Mammary epithelial cell (primary cell): Measurements from ENCODE around the gene SLC35A3.
"Not testable (repeated sequence)": the region's sequence is repeated elsewhere in the genome, so short reads cannot be mapped to it uniquely, and the experiment has no call there.

Experiments used
- EZH2 ChIP-seq: IDR thresholded peaks from 2 replicates; pipeline ENCODE4 v1.6.1; 2012; ENCODE audit warnings: low read length, inconsistent platforms, borderline replicate concordance
- TF ChIP-seq, protein P1 (sequence below), 2 donors: IDR thresholded peaks in 1 of 2; conservative IDR thresholded peaks in 1 of 2; 2 replicates each; pipeline ENCODE4 v1.5.1; 2011 to 2012; ENCODE audit warnings: inconsistent platforms in 2 of 2, low read length in 2 of 2, mild to moderate bottlenecking in 2 of 2, control low read depth in 1 of 2, low read depth in 1 of 2; ENCODE audit not compliant: insufficient read depth in 1 of 2; ENCODE audit errors: extremely low read depth in 1 of 2

DNA sequence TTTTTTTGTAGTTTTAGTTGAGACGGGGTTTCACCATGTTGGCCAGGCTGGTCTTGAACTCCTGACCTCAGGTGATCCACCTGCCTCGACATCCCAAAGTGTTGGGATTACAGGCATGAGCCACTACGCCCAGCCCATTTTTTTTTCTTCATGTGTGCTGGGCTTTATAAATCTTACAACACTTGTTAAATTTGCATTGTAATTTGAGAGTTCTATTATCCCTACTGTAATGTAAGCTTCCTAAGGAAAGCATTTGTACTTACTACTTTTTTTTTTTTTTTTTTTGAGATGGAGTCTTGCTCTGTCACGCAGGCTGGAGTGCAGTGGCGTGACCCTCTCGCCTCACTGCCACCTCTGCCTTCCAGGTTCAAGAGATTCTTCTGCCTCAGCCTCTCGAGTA, 2.3 kb downstream of the SLC35A3 start:
- TF ChIP-seq, protein P1, sequence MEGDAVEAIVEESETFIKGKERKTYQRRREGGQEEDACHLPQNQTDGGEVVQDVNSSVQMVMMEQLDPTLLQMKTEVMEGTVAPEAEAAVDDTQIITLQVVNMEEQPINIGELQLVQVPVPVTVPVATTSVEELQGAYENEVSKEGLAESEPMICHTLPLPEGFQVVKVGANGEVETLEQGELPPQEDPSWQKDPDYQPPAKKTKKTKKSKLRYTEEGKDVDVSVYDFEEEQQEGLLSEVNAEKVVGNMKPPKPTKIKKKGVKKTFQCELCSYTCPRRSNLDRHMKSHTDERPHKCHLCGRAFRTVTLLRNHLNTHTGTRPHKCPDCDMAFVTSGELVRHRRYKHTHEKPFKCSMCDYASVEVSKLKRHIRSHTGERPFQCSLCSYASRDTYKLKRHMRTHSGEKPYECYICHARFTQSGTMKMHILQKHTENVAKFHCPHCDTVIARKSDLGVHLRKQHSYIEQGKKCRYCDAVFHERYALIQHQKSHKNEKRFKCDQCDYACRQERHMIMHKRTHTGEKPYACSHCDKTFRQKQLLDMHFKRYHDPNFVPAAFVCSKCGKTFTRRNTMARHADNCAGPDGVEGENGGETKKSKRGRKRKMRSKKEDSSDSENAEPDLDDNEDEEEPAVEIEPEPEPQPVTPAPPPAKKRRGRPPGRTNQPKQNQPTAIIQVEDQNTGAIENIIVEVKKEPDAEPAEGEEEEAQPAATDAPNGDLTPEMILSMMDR (conservative IDR thresholded peaks at IDR 0.05 in 1 of 2, IDR thresholded peaks at IDR 0.05 in 1 of 2; ENCODE audit: extremely low read depth in 1 of 2, insufficient read depth in 1 of 2, low read depth in 1 of 2, low read length in 2 of 2), result not testable (repeated sequence)
- TF ChIP-seq EZH2, result not testable (repeated sequence)
